GM20431 (cell line): ENCODE measurements around the gene NELL1.

Experiments
- in situ Hi-C: fragments of 300-500 bp; cut with MseI, MboI; formaldehyde crosslinking; loops from one replicate; pipeline ENCODE4 v1.15.0; 2020; ENCODE audit warnings: low sequenced_read_pairs; ENCODE audit not compliant: unreplicated experiment

Gene NELL1

DNA sequence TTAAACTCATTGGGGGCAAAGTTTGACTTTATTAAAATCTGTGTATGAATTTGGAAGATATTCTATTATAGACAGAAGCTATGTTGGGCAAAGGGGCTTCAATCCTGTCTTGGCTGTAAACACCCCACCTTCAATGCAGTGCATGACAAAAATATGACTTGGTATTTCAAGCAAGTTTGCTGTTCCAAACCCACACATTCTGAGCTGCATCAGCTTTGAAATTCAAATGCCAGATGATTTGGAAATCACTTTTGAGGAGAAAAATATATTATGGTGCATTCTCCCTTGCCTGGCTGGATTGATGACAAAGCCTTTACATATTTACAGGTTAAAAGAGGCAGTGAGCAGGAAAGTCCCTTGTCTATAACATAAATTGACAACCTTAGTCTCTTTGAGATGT is 760.0 kb downstream of the NELL1 start:
- in situ Hi-C loops = no loop called here

DNA sequence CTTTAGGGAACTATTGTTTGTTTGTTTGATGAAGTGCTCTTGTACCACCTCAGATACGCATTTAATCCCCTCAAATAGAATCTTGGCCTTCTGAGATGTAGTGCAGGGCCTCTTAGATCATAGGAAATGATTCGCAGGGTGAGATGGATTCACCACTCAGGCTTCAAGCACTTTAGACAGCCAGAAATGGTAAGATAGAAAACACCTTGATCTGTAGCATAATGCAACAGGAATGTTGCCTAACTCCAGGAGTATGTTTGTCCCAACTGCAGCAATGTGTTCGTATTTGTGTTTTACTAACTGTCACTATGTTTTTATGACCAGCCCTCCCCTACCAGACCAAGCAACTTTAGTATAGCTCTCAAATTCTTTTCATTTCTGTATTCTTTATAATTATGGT is 761.2 kb downstream of the NELL1 start:
- in situ Hi-C loops = no loop called here

DNA sequence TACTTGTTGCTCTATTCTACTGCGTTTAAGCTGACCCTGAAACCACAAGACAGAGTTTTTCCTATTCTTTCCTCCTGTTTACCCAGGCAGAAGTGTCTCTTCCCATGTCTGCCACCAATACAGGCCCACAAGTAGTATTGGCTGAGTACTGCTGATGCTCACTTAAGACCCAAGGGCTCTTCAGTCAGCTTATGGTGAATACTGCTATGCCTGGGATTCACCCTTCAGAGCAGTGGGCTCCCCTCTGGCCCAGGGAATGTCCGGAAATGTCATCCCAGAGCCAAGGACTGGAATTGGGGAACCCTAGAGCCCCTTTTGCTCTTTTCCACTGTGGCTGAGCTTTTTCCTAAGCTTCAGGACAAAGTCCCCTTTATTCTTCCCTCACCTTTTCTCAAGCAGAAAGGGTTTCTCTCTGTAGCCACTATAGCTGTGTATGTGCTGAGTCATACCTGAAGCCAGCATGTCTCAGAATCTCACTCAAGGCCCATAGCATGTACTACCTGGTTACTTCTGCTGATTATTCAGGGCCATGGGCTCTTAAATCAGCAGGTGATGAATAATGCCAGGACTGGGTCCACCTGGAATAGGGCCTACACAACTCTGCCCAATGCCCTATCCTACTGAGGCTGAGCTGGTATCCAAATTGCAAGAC is 777.7 kb downstream of the NELL1 start:
- in situ Hi-C loops = no loop called here

DNA sequence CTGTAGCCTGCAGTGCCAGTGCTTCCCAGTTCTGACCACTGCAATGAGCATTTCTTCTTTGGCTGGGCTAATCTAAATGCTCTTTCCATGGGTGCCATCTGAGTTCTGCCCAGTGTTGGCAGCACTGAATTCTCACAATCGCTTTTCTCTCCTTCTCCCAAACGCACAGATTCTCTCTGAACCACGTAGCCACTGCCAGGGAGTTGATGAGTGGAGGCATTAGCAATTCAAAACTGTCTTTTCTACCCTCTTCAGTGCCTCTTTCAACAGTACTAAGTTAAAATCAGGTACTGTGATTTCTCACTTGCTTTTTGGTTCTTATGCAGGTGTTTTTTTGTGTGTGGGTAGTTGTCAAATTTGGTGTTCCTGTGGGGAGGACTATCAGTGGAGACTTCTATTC is 778.5 kb downstream of the NELL1 start:
- in situ Hi-C loops = no loop called here

DNA sequence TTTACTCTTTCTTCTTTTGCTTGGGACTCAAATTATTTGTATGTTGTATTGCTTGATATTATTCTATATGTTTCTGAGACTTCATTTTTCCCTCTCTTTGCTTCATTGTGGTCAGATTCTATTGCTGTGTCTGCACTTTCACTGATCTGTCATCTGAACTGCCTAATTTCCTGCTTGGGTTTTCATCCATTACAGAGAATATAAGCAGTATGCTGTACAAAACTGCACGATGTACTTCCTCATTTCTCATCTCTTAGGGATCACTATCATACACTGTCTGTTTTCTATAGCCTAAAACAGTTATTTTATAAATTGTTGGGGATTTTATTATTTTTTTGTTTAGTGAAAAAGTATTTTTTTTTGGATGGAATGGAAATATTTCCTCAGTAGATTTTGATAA is 786.8 kb downstream of the NELL1 start:
- in situ Hi-C loops = no loop called here

DNA sequence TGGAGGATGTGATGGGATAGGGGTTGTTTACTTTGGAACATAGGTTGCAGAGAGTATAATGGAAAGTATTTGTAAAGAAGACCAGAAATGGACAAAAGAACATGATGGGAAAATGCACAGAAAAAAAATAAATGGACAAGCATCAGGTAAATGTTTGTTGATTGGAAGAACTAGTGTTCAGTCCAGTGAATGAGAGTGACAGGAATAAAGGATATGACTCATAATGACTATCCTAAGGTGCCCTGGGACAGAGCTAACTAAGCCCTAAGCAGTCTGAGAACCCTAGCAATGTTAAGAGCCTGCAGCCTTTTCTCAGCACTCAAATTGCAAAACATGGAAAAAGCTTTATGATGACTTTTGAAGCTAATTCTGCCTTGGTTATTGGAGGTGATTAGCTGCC is 790.7 kb downstream of the NELL1 start:
- in situ Hi-C loops = no loop called here

DNA sequence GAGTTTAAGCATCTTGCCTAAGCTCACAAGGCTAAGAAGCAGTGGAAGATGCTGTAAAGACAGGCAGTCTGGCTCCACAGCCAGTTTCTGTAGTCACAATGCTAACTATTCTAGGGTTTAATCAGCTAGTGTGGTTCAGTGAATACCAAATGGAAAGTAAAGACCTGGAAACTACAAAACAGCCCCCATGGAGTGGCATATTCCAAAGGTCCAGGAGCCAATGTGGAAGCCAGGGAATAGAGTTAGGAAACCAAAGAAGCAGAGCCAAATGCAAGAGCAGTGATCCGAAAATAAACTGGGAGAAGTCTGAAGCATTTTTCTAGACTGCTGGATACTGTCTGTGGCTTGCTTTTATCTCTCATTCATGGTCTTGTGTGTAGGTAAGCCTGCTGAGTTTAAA is 792.3 kb downstream of the NELL1 start:
- in situ Hi-C loops = no loop called here

DNA sequence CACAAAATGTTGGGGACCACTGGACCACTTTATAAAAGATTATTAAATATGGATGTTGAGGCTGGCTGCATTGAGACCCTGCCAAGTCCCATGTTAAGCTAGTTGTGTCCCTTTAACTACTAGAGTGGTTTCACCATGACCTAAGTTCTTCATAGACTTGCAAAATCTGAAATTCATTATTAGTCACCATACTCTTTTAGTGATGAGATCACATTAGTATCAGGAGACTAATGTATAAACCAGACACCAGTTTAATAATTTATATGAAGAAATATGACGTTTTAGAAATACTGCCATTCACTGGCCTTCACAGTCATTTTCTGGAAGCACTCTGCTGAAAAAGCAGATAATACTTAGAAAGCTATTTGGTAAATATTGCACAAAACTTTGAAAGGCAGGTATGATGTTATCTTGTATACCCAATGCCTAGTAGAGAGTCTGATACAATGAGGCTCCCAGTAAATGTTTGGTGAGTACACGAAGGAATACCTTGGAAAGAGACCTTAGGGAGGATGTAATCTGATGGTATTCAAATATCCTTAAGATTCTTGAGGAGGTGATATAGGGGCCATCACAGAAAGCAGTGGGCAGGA is 795.3 kb downstream of the NELL1 start:
- in situ Hi-C loops = no loop called here

DNA sequence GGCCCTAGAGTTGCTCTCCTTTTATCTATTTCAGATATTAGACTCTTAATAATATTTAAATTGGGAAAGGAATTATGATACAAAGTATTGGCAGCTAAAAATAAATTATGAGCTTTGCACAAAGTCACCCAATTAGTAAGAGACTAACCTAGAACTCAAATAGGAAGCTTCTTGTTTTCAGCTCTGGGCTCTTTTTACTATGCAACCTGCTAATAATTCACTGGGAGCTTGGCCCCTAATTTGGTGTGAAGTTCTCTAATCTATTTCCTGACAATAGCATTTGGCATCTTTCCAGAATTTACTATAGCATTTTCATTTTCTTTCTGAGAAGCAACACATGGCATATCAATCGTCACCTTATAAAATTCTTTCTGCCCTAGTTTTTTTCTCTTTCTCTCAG is 795.8 kb downstream of the NELL1 start:
- in situ Hi-C loops = no loop called here

DNA sequence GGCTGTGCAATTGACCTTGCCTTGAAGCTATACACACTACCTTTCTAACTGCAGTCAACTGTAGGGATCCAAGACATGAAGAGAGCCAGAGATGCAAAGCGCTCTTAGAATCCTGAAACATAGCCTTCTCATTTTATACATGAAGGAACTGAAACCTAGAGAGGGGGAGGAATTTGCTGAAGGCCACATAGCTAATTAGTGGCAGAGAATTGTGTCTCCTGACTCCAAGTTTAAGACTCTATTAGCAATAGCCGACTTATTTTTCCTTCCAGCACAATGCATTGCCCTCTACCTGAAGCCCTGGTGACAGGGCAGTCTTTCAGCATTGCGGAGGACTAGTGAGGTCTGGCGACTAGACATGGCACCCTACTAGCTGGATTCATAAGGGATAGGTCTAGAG is 796.5 kb downstream of the NELL1 start:
- in situ Hi-C loops = no loop called here

DNA sequence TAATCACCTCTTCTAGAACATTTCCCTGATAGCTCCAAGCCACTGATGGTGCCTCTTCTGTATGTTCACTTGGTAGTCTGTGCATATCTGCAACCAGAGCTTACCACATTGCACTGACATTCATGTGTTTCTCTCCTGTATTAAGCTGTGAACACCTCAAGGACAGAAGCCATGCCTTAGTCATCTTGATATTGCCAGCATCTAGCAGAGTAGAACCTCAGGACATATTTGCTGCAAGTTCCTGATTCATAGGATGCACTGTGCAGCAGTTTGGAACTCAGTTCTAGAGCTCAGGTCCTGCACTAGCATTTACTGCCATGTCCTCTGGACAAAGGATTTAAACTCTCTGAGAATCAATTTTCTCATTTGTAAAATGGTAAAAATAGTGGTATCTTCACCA is 801.1 kb downstream of the NELL1 start:
- in situ Hi-C loops = no loop called here

DNA sequence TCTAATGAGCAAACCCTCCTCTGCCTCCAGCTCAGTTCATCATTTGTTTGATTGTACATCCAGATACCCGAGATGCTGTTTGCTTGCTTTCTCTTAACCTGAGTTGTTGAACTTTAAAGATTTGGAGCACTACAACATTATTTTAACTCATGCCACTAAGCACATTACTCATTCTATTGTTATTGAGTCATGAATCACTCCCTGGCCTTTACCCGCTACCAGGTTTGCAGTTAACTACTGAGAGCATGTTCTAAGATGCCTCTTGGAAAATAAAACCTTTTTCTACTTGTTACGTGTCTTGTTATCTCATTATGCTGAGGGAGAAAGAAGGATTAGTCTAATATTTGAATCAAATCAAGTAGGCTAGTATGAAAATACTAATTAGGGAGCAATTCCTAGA is 802.9 kb downstream of the NELL1 start:
- in situ Hi-C loops = no loop called here

DNA sequence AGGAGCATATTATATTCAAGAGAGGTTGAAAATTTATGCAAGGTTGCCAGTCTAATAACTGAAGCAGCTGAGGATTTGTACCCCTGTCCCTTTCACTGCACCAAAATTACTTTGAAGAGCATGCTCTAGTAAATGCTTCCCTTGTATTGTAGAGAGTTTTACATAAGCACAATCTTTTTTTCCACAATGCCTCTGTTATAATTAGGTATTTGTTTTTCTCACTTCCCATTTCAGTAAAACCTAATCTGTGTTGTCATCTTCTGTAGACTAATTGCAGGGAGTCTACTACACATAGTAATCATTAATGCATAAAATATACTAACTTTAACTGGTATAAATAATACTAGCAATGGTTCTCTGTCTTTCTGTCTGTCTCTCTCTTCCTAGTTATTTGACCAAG is 805.1 kb downstream of the NELL1 start:
- in situ Hi-C loops = no loop called here

DNA sequence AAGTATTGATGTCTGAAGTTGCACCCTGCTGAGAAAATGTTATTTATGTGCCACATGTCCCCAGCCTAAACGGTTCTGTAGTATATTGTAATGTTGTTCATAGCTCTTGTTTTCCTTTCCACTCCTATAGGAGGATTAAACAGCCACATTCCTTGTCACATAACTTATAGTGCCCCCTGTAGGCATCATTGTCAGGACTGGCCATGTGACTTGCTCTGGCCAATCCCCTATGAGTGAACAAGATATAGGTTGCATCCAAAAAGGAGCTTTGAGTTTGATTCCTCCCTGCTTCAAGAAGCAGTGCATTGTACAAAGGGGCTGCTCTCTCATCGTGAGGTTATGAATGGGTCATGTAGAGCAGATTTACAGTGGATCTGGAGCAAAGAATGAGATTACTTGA is 805.9 kb downstream of the NELL1 start:
- in situ Hi-C loops = no loop called here

DNA sequence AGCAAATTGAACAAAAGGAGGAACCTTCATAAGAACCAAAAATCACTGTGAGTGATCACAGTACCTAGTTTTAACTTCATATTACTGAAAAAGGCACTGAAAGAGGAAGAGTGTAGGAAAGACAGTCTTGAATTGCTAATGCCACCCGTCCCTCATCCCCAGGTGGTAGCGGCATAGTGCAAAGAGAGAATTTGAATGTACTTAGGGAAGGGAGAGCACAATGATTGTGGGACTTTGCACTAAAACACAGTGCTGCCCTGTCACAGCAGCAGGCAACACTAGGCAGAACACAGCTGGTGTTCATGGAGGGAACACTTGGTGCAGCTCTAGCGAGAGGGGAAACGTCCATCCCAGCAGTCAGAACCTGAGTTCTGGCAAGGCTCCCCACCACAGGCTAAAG is 807.2 kb downstream of the NELL1 start:
- in situ Hi-C loops = no loop called here

DNA sequence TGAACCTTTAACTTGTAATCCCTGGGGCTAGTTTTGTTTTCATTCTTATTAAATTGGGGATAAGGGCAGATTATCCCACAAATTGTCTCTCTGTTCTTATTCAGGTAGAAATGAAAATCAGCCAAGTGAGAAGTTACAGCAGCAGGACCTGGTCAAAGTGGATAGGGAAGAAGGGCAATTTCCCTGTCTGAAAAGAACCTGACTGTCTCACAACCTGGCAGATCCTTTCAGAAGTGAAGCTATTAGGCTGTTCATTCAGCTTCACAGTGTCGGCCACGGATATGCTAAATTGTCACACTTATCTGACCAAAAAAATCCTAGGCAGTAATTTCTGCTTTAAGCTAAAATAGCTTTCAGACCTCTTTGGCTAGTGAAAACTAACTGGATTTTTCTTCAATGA is 810.9 kb downstream of the NELL1 start:
- in situ Hi-C loops = no loop called here

DNA sequence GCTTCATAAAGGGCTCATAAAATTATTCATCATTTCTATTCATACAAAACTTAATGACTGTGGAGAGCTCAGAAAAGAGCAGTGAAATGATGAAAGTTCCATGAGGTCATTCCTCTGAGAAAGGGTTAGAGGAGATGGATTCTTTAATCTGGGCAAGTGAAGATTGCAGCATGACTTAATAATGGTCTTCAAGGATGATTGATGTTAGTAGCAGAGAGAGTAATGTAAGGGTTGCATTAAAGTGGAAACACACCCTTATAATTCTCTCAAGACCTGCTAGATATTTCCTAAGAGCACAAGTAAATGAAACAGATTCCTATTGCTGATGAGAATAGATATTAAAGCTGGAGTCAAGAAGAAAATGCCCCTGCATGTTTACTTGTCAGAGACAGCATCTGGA is 811.9 kb downstream of the NELL1 start:
- in situ Hi-C loops = no loop called here

DNA sequence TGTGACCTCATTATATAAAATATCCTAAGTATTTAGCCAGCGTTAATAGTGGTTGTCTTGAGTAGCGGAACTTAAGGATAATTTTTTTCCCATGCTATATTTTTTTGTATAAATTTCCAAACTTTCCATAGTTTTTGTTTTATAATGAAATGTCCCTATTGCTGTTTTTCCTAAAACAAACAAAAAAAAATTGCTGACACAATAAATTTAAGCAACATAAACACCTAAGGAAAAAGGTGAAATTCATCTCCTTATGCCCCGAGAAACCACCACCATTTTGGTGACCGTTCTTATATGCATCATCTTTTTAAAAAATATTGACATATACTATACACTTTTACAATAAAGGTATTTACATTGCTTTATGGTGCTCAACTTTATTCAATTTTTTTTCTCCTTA is 814.7 kb downstream of the NELL1 start:
- in situ Hi-C loops = no loop called here

DNA sequence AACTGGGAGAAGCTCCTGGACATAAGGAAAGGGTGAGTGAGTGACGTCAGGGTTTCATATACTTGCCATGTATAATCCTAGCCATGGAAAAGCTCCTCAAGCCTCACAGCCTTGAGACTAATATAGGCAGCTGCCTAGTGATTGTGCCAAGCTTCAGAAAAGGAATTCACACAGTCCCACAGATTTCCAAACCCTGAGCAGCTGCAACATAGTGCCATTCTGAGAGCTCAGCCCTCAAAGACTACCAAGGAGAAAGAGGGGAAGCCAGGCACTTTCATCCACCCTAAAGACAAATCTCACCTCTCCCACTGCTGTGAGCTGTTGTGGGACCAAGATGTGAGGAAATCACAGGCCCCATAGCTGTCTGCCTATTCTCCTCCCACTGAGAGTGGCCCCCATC is 815.6 kb downstream of the NELL1 start:
- in situ Hi-C loops = no loop called here

DNA sequence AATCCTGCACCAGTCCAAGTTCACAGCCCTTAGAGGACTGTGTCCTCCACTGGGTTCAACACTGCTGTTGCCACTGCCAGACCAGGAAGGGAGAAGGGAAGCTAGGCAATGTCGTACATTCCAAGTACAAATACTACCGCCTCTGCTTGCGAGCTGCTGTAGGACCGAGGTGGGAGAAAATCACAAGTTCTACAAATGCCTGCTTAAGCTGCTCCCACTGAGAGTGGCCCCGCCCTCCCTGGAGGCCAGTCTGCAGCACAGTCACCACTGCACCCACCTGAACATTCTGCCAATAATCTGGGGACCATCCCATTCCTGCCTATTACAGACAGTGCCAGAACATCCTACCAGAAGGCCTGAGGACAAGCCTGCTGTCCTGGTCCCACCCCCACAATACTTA is 816.0 kb downstream of the NELL1 start:
- in situ Hi-C loops = no loop called here

DNA sequence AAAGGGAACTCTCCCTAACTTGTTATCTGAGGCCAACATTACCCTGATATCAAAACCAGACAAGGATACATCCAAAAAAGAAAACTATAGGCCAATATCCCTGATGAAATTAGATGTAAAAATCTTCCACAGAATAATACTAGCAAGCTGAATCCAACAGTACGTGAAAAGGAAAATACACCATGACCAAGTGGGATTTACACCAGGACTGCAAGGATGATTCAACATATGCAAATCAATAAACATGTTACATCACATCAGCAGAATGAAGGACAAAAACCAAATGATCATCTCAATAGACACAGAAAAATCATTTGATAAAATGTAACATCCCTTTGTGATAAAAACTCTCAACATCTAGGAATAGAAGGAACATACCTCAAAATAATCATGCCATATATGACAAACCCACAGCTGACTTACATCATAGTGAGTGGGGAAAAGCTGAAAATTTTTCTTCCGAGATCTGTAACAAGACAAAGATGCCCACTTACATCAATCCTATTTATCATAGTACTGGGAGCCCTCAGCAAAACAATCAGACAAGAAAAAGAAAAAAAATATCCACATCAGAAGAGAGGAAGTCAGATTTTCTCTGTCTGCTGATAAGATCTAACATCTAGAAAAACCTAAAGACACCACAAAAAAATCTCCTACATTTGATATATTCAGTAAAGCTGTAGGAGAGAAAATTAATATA is 820.2 kb downstream of the NELL1 start:
- in situ Hi-C loops = no loop called here

DNA sequence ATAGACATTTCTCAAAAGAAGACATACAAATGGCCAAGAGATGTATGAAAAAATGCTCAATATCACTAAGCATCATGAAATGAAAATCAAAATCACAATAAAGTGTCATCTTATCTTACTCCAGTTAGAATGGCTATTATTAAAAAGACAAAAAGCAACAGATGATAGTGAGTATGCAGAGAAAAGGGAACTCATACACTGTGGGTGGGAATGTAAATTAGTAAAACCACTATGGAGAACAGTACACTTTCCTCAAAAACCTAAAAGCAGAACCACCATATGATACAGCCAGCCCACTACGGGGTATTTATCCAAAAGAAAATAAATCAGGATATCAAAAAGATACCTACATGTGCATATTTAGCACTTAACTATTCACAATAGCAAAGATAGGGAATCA is 823.5 kb downstream of the NELL1 start:
- in situ Hi-C loops = no loop called here
